Ishikawa (cell line): ENCODE measurements around the gene DOLK.

Experiments
- CEBPB ChIP-seq: IDR thresholded peaks from 2 replicates; pipeline ENCODE4 v1.6.1; 2012
- CREB1 ChIP-seq: IDR thresholded peaks from 2 replicates; pipeline ENCODE4 v1.6.1; 2012; ENCODE audit warnings: low read depth
- EGR1 ChIP-seq: IDR thresholded peaks from 2 replicates; pipeline ENCODE4 v1.6.1; 2012
- EP300 ChIP-seq: IDR thresholded peaks from 2 replicates; pipeline ENCODE4 v1.6.1; 2012; ENCODE audit warnings: borderline replicate concordance
- FOXM1 ChIP-seq: IDR thresholded peaks from 2 replicates; pipeline ENCODE4 v1.6.1; 2012; ENCODE audit warnings: low read depth, borderline replicate concordance
- MAX ChIP-seq: IDR thresholded peaks from 2 replicates; pipeline ENCODE4 v1.6.1; 2012
- NFIC ChIP-seq: IDR thresholded peaks from 2 replicates; pipeline ENCODE4 v1.6.1; 2012
- RAD21 ChIP-seq: IDR thresholded peaks from 2 replicates; pipeline ENCODE4 v1.6.1; 2012; ENCODE audit warnings: low read depth
- REST ChIP-seq: IDR thresholded peaks from 2 replicates; pipeline ENCODE4 v1.6.1; 2012; ENCODE audit warnings: low read depth, mild to moderate bottlenecking
- TAF1 ChIP-seq: IDR thresholded peaks from 2 replicates; pipeline ENCODE4 v1.6.1; 2012; ENCODE audit warnings: low read depth, mild to moderate bottlenecking
- TCF12 ChIP-seq: IDR thresholded peaks from 2 replicates; pipeline ENCODE4 v1.6.1; 2012; ENCODE audit warnings: low read depth
- TEAD4 ChIP-seq: IDR thresholded peaks from 2 replicates; pipeline ENCODE4 v1.6.1; 2012
- YY1 ChIP-seq: IDR thresholded peaks from 2 replicates; pipeline ENCODE4 v1.6.1; 2012; ENCODE audit warnings: low read depth
- ZBTB7A ChIP-seq: IDR thresholded peaks from 2 replicates; pipeline ENCODE4 v1.6.1; 2012; ENCODE audit warnings: low read depth
- TF ChIP-seq, protein P1 (sequence below): IDR thresholded peaks from 2 replicates; pipeline ENCODE4 v1.6.1; 2012

Gene DOLK

DNA sequence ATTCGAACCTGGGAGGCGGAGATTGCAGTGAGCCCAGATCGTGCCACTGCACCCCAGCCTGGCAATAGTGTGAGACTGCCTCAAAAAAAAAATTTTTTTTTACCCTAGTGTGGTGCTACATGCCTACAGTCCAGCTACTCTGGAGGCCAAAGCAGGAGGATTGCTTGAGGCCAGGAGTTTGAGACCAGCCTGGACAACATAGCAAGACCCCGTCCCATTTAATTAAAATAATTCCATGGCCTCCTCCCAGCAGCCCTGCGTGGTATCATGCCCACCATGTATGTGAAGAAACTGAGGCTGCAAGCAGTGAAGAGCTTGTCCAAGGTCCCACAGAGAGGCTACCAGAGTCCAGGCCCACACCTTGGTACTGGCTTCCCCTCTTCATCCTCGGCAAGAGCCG lies 46.0 kb downstream of the DOLK start:
- no peak for TF ChIP-seq TCF12
- TF ChIP-seq EP300 = no peak
- TF ChIP-seq YY1 = no peak
- no peak for TF ChIP-seq EGR1
- no peak for TF ChIP-seq TEAD4
- TF ChIP-seq FOXM1 = no peak
- TF ChIP-seq, protein P1, sequence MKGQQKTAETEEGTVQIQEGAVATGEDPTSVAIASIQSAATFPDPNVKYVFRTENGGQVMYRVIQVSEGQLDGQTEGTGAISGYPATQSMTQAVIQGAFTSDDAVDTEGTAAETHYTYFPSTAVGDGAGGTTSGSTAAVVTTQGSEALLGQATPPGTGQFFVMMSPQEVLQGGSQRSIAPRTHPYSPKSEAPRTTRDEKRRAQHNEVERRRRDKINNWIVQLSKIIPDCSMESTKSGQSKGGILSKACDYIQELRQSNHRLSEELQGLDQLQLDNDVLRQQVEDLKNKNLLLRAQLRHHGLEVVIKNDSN = no peak
- no peak for TF ChIP-seq CREB1
- TF ChIP-seq NFIC = no peak
- TF ChIP-seq RAD21 = no peak

DNA sequence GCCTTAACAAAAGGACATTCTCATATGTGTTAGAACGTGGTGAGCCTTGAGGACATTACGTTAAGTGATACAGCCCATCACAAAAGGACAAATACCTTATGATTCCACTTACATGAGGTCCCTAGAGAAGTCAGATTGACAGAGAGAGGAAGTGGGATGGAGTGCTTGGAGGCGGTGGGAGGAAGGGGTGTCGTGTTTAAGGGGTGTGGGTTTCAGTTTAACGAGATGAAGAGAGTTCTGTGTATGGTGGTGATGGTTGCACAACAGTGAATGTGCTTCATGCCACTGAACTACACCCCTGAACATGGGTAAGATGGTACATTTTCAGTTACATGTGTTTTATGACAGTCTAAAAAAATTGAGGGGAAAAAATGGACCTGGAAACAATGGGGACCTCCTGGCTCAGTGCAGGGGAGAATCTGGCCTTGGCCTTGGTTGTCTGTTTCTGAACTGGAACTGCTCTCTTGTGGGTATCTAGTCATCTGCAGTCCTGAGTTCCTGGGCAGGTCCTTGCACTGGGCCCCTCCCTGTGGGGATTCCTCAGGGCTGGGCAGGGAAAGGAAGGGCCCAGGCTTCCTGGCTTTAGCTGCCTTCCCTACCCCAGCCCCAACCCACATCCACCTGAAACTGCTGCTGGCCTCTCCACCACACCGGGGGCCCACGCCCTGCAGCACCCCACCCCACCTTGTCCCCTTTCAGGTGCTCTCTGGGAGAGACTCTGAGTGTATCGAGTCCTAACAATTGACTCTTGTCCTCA lies 47.7 kb downstream of the DOLK start:
- TF ChIP-seq RAD21 = no peak
- TF ChIP-seq ZBTB7A = no peak
- TF ChIP-seq NFIC = no peak
- TF ChIP-seq FOXM1 = no peak
- no peak for TF ChIP-seq TCF12
- no peak for TF ChIP-seq MAX
- TF ChIP-seq TEAD4 = no peak
- TF ChIP-seq EGR1 = no peak
- TF ChIP-seq CREB1 = no peak
- TF ChIP-seq CEBPB = no peak
- no peak for TF ChIP-seq EP300
- no peak for TF ChIP-seq REST
- TF ChIP-seq, protein P1 = no peak
- TF ChIP-seq YY1 = no peak
- no peak for TF ChIP-seq TAF1

GRCh38 chr9:128898845-128899565 lies 48.4 kb downstream of the DOLK start:
- TF ChIP-seq NFIC (no peak), TAF1 (no peak), ZBTB7A (no peak), TCF12 (no peak), YY1 (no peak), REST (no peak), CEBPB (no peak), FOXM1 (no peak), CREB1 (no peak), RAD21 (no peak), MAX (no peak), TEAD4 (no peak), EGR1 (no peak), EP300 (no peak)
- TF ChIP-seq, protein P1 = no peak

DNA sequence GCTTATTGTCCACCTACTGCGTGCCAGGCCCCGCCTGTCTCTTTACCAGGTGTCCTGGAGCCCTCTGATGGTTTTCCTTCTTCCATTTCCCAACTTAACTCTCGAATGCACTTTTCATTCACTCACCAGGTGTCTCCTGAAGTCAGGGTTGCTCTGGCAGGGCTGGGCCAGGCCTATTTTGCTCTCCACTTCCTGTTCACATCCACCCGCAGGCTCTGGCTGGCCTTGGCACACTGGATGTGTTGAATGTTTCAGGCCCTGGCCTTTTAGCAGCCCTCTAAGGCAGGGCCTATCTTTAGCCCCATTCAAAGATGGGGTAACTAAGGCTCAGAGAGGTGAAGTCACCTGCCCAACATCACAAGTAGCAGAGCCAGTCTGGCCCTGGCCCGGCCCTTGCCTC lies 49.0 kb downstream of the DOLK start:
- TF ChIP-seq TEAD4 (no peak), REST (no peak), MAX (no peak), CEBPB (no peak), EP300 (no peak), YY1 (no peak), RAD21 (no peak), FOXM1 (no peak), EGR1 (no peak), TAF1 (no peak), ZBTB7A (no peak)
- TF ChIP-seq, protein P1 = no peak
